SW 1271 (cell line): ENCODE results near the gene UGGT2.
"Not testable (repeated sequence)": the region's sequence is repeated elsewhere in the genome, so short reads cannot be mapped to it uniquely, and the experiment has no call there.

Source experiments
- DNase-seq, 2 experiments: peaks; one replicate each; lab custom pipeline; 2025; lab: John Stamatoyannopoulos, UW

UGGT2 gene

GRCh38 chr13:95893861-95894260 is 159.3 kb downstream of the UGGT2 start:
- DNase-seq = no peak

GRCh38 chr13:95882121-95882520 is 171.1 kb downstream of the UGGT2 start:
- DNase-seq = no peak

- no peak for DNase-seq
Measured at GRCh38 chr13:95880331-95880730, 172.9 kb downstream of the UGGT2 start.

GRCh38 chr13:95874286-95874685 is 178.9 kb downstream of the UGGT2 start:
- no peak for DNase-seq

- no peak for DNase-seq
Measured at GRCh38 chr13:95870421-95870820, 182.8 kb downstream of the UGGT2 start.

GRCh38 chr13:95865080-95865615 is 188.1 kb downstream of the UGGT2 start:
- no peak for DNase-seq

- DNase-seq = no peak
Measured at GRCh38 chr13:95862408-95862807, 190.8 kb downstream of the UGGT2 start.

GRCh38 chr13:95861296-95861695 is 191.9 kb downstream of the UGGT2 start:
- DNase-seq = no peak

GRCh38 chr13:95858286-95859075 is 194.7 kb downstream of the UGGT2 start:
- no peak for DNase-seq

GRCh38 chr13:95845656-95846055 is 207.5 kb downstream of the UGGT2 start:
- DNase-seq = not testable (repeated sequence)

- no peak for DNase-seq
Measured at GRCh38 chr13:95842898-95843297, 210.3 kb downstream of the UGGT2 start.

- no peak for DNase-seq
Measured at GRCh38 chr13:95841894-95842293, 211.3 kb downstream of the UGGT2 start.

- DNase-seq = peak in 1 of 2 experiments; percentile 51
Measured at GRCh38 chr13:95834134-95834765, 219.0 kb downstream of the UGGT2 start.

- DNase-seq = no peak
Measured at GRCh38 chr13:95833719-95834118, 219.5 kb downstream of the UGGT2 start.

GRCh38 chr13:95833126-95833525 is 220.1 kb downstream of the UGGT2 start:
- DNase-seq = no peak

- DNase-seq = no peak
Measured at GRCh38 chr13:95822303-95822702, 230.9 kb downstream of the UGGT2 start.

- DNase-seq = no peak
Measured at GRCh38 chr13:95814495-95814894, 238.7 kb downstream of the UGGT2 start.

GRCh38 chr13:95813139-95813538 is 240.1 kb downstream of the UGGT2 start:
- no peak for DNase-seq

- no peak for DNase-seq
Measured at GRCh38 chr13:95809429-95809828, 243.8 kb downstream of the UGGT2 start.

- no peak for DNase-seq
Measured at GRCh38 chr13:95805921-95806320, 247.3 kb downstream of the UGGT2 start.

- no peak for DNase-seq
Measured at GRCh38 chr13:95801825-95802224, 251.4 kb downstream of the UGGT2 start.

GRCh38 chr13:95800436-95800835 is 252.8 kb downstream of the UGGT2 start:
- no peak for DNase-seq

GRCh38 chr13:95797016-95797415 is 256.2 kb downstream of the UGGT2 start:
- no peak for DNase-seq
